Glomerular visceral epithelial cell (primary cell): Measurements from ENCODE around the gene TTN.
"Not testable (repeated sequence)": the region's sequence is repeated elsewhere in the genome, so short reads cannot be mapped to it uniquely, and the experiment has no call there.

ENCODE experiments used
- DNase-seq: peaks from one replicate; pipeline ENCODE4 v3.0.0-alpha.2; 2016; ENCODE audit errors: extremely low spot score

TTN gene

DNA sequence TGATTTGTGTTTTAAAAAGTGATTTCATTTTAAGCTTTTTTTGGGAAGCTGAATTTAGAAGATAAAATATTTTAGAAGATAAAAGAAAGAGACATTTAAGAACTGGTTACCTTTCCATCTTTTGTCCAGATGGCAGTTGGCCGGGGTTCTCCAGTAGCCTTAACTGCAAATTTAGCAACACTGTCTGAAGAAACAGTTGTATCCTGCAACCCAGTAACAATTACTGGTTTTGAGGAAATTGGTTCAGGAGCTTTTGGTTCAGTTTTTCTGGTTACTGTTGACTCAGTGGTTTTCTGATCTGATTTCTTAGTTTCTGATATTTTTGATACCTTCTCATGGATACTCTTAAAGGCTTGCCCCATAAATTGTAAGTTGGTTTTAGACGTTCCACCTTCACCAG, 277.1 kb downstream of the TTN start:
- DNase-seq: no peak

DNA sequence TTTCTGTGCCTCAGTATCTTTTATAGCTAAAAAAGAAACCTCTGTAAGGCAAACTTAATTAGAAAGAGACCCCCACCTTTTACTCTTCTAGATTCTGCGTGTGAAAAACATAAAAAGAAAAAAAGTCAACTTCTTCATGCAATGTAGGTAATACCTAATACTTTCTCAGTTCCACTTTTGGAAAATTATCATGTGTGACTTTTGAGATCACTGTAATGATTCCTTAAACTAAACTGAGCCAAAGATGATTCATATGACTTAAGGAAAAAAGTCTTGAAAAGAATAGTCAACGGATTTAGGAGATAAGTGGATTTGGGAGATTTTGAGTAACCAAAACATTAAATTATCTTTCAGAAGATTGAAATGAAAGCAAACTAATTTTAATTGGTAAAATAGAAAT, 278.0 kb downstream of the TTN start:
- no peak for DNase-seq

DNA sequence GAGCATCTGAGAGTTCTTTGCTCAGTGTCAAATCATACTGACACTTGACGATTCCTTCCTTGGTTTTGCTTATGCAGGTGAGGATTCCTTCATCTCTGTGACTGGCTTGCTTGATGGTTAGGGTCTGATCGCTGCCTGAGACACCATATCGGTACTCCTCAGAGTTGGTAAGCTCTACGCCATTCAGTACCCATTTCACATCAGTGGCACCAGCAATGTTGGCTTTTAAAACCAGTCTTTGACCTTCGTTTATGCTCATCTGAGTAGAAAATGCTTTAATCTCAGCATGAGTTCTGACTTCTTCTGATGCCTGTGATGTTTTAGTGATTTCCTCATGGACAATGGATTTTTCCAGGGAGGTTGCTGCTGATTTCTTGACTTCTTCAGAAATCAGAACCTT, 278.6 kb downstream of the TTN start:
- no peak for DNase-seq

DNA sequence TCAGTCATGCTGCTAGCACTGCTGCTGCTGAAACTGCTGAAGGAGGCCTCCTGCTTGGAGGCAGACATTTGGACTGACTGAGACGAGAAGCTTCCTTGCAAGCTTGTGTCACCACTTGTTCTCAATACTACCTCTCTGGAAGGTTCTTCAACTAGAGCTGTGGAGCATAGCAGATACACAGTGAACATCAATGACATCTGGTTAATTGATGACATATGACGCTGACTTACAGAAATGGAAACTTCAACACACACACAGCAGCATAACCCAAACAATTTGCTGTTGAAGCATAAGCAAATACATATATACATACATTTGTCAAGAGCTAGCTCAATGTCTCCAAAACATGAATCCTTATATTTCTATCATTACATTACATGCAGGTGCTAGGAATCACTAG, 279.6 kb downstream of the TTN start:
- no peak for DNase-seq

DNA sequence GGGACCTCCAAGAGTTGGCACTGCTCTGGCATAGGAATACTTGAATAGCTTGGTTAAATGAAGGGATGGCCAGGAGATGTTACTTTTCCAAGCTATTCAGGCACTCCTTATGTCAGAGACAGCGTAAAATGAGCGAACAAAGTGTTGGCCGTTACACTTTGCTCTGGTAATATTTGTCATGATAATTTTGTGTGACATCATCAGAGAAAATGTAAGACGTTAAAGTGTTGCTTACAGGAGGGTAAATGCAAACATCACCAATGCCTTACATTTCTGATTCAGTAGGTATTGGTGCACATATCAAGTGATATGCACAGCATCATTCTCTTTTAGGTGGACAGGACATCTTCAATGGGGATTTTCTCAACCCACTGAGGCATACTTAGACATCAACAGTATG, 281.0 kb downstream of the TTN start:
- no peak for DNase-seq

DNA sequence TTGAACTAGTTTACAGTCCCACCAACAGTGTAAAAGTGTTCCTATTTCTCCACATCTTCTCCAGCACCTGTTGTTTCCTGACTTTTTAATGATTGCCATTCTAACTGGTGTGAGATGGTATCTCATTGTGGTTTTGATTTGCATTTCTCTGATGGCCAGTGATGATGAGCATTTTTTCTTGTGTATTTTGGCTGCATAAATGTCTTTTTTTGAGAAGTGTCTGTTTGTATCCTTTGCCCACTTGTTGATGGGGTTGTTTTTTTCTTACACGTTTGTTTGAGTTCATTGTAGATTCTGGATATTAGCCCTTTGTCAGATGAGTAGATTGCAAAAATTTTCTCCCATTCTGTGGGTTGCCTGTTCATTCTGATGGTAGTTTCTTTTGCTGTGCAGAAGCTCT, 281.8 kb downstream of the TTN start:
- not testable (repeated sequence) for DNase-seq

DNA sequence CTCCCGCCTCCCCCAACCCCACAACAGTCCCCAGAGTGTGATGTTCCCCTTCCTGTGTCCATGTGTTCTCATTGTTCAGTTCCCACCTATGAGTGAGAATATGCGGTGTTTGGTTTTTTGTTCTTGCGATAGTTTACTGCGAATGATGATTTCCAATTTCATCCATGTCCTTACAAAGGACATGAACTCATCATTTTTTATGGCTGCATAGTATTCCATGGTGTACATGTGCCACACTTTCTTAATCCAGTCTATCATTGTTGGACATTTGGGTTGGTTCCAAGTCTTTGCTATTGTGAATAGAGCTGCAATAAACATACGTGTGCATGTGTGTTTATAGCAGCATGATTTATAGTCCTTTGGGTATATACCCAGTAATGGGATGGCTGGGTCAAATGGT, 282.2 kb downstream of the TTN start:
- DNase-seq: not testable (repeated sequence)

DNA sequence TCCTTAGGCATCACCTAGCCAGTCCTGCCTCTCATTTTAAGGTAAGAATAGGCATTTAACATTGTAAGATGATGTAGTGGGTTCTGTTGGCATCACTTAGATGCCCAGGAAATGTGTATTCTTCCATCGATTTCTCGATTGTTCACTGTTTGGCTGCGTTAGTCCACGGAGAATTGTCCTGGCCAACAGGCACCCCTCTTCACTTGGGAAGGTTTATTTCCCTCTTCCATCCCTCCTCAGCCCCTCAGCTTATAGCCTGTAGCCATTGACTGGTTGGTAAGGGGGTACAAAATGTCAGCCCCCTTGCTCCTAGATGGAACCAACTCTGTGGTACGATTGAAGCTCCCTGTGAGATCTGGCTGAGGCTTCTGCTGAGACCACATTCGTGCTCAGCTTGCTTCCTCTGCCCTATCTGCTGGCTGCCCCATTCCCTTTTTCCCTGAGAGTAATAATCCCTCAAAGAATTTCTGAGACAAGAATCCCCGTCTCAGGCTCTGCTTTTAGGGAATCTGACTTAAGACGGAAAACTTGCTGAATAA, 283.6 kb downstream of the TTN start:
- no peak for DNase-seq

DNA sequence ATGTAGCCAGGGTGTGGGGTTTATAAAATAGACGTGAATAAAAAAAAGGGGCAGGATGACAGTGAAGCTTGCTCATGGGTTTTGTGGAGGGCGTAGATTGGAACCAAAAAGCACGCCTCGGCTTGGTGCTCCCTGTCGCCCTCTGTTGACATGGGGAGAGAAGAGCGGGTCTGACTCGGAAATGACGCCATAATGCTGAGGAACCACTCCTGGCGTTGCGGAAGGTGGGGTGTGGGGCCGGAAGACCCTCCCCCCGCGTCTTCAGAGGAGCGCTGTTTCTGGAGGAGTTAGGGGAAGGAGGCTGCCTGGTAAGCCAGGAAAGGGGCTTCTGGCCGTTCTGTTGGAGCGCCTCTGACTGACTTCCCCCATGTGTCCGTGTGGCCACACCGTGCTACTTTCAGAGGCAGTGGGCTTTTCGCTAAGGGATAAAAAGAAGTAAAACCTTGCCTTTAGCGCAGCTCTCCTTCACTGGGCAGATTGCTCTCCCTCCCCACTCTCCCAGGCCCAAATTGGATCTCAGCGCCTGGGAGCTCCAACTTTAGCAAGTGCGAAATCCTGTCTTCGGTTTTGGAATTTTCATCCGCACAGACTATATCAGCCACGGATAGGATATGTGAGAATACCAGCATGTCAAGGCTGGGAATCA, 284.1 kb downstream of the TTN start:
- peak; percentile 80 for DNase-seq

DNA sequence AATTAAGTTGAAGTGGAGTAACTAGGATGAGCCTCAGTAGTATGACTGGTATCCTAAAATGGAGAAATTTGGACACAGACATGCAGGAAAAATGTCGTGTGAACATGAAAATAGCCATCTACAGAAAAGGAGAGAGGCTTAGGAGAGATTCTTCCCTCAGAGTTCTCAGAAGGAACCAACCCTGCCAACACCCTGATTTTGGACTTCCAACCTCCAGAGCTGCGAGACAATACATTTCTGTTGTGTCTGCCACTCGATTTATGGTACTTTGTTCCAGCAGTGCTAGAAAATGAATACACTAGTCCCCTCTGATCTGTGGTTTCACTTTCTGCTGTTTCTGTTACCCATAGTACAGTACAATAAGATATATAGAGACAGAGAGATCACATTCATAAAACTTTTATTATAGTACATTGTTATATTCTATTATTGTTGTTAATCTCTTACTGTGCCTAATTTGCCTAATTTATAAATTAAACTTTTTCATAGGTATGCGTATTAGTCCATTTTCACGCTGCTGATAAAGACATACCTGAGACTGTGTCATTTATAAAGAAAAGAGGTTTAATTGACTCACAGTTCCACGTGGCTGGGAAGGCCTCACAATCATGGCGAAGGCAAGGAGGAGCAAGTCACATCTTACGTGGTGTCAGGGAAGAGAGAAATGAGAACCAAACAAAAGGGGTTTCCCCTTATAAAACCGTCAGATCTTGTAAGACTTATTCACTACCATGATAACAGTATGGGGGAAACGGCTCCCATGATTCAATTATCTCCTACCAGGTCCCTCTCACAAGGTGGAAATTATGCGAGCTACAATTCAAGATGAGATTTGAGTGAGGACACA, 285.7 kb downstream of the TTN start:
- DNase-seq: no peak

DNA sequence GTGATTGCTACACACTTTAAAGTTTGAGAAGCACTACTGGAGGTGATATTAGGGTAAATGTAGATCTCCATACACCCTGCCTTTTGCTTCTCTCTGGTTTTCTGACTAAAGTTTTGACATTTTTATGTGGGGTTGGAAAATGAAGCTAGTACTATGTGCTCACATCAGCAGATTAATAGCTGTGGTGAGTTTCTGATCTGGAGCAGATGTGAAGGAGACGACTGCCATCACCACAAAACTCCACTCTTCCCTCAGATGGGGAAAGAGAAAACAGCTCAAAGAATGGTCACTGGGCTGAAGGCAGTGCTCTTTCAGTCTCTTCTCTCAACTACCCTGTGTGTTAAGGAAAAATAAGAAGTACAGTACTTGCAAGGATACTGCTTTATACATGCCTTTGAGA, 289.7 kb downstream of the TTN start:
- DNase-seq: no peak

DNA sequence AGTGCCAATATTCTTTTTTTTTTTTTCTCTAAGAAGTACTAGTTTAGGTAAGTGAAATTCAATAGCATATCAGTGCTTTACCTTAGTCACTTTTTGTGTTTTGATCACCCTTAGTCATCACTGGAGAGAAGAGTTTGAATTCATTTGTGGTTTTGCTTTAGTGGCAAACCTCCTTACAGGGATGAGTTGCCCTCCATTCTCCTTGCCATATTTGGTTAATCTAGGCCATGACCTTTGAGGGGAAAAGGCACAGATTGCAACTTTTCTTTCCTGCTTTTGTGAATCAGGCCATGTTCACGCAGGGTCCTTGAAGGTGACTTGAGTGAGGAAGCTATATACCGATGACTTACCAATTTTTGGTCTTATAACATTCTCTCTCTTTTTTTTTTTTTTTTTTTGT, 292.6 kb downstream of the TTN start:
- peak; percentile 76 for DNase-seq

DNA sequence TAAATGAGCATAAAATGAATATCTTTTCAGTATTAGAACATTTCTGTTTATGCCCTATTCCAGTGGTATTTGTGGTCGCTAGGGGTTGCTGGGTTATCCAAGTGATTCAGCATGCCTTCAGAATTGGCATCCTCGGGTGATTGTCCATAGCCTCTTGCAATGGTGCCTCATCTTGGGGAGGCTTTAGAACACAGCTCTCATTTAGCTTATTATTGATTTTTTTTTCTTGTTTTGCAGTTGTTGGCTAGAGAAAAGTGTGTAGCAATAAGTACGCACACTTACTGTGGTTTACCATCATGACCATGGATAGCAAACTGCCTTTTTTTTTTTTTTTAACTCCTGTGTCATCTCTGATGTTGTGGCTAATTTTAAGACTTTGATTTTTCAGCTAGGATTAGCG, 293.3 kb downstream of the TTN start:
- DNase-seq: peak; percentile 40

DNA sequence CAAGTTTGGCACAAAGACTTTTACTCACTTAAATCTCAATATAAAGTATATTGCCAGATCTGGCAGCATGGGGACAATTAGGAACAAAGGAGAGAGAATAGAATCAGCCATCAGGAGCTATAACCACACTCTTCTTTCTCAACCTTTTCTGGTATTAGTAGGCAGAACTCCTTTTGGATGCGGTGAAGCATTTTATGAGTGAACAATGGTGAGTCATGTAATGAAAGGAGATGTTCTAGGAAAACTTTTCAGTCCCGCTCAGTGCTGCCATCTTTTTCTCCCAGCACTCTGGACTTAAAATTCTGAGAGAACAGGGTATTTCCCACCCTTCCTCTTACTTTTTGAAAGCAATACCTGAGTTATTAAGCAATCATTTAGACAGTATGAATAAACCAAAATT, 294.7 kb downstream of the TTN start:
- peak; percentile 63 for DNase-seq

DNA sequence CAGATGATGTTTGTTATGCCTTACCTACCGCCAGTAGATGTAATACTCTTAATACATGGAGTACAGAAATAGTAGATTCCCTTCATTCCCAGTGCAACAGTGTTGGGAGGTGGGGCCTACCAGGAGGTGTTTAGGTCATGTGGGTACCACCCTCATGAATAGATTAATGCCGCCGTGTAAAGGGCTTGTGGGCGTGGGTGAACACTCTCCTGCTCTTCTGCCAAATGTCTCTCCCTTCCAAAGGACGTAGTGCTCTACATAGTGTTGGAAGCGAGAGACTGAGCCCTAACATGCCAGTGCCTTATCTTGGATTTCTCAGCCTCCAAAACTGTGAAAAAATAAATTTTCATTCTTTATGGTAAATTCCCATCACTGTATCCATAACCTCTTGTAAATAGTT, 296.8 kb downstream of the TTN start:
- DNase-seq: no peak

DNA sequence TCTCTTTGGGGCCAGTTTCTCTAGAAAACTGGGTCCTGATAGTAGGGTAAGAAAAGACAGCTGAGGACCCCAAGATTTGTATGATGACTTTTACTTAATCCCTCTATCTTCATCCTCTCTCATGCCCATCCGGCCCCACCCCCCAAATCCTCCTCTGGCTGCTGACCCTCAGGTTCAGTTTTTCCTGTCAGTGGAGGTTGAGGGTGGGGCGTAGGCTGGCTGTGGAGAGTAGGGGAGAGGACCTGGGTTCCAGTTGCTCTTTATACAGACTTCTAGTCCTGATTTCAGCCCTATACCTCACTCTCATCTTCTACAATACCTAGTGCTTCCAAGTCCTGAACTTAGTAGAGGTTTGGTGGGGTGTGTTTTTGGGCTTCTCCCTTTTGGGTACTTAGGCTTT, 298.6 kb downstream of the TTN start:
- no peak for DNase-seq

DNA sequence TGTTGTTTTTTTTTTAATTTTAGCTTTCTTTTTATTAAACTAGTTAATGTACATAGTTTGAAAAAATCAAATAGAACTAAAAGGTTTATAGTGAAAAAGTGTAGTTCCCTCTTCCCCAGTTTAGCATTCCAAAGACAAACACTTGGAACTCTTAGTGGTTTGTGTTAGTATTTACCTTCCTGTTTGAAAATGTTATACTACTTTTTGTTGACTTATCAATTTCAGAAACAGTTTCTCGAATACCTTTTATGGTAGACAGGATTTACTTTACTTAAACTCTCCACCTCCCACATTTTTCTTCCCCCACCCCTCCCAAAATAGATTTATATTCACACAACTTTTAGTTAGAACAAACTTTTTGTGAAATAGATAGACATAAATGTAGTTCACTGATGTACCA, 300.3 kb downstream of the TTN start:
- no peak for DNase-seq

DNA sequence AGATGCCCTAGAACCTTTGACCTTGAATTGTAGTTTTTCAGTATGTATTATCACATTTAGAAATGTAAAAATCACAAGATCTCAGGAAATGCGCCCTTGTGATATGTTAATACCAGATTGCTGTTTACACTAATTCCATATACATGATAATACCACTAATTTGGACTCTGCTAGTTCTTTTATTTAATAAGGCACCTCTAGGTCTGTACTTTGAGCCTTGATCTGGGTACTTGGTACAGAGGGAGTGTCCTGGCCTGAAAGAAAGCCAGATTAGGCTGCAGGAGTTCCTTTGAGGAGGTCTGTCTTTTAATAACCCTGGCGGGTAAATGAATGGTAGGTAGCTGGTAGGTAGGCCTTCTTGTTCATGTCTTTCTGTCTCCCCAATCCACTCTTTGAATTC, 300.7 kb downstream of the TTN start:
- no peak for DNase-seq

DNA sequence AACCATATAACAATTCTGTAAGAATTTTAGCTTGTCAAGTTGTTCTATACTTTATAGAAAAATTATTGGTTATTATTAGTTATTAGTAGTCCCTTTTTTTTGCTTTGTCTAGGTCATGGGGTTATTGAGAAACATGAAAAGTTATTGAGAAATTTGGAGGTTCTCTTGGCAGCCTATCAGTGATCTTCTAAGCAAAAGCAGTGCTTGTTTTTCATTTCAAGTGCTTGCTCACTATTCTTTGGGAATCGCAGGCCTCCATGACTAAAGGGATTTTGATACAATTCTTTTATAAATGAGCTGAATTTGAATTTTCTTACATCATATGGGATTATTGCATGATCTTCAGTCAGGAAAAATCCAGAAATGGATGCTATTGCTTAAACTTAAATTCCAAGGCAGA, 301.1 kb downstream of the TTN start:
- no peak for DNase-seq

DNA sequence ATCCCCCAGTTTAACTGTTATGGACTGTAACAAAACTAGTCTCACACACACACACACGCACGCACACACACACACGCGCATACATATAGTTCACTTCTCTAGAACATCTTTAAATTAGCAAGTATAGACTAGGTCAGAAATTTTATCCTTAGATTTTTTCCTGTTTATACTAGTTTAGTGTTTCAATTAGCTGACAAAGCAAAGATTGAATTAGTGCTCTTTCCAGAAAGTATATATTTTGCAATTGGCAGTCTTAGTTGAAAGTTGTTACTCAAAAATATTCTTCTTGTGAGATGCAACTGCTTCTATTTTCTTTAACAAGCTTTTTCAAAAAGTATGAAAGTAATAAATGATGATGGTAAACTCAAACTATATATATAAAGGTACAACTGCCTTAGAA, 304.5 kb downstream of the TTN start:
- DNase-seq: no peak

DNA sequence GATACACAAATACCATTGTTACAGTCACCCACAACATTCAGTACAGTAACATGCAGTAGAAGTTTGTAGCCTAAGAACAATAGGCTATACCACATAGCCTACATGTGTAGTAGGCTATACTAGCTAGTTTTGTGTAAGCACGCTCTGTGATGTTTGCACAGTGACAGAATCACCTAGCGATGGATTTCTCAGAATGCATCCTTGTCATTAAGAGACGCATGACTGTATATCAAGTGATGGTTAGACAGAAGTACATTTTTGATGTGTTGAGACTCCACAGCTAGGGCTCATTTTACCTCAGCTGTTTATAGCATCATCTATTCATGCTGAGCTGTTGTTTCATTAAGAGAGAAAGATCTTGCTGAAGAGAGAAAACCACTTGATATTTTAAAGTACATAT, 307.6 kb downstream of the TTN start:
- no peak for DNase-seq

DNA sequence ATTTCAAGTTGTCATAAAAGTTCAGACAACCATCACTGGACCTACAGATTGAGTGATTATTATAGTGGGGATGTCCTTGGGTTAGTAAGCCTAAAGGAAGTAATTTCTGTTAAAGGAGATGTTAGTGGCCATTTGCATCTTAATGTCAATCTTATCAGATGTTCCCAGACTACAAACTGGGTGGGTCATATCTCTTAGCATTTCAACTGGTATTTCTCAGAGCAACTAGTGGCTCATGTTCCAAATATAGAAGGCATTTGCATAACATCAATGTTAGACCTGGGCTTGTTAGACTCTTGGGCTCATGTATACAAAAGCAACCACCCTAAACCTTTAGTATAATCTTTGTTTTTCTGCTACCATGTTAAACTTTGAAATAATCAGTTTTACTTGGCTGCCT, 309.1 kb downstream of the TTN start:
- no peak for DNase-seq

DNA sequence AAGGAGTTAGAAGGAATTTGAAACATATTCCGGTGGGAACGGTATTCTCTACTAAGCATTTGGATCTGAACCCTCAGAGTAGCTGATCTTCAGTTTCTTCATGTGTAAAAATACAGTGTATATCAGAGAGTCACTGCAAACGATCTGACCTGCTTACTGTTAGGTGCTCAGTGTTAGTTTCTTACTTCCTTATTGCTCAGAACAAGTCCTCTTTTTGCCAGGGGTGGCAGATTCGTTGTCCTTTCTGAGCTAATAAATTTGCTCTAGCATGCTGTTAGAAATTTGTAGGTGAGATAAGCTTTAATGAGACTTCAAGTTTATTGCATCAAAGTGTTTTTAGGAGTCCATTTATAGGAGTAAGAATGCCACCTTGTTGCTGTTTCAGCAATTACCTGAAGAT, 311.2 kb downstream of the TTN start:
- DNase-seq: no peak
